ENCODE results near the gene PPP1R12C.

- TF ChIP-seq, protein P1, sequence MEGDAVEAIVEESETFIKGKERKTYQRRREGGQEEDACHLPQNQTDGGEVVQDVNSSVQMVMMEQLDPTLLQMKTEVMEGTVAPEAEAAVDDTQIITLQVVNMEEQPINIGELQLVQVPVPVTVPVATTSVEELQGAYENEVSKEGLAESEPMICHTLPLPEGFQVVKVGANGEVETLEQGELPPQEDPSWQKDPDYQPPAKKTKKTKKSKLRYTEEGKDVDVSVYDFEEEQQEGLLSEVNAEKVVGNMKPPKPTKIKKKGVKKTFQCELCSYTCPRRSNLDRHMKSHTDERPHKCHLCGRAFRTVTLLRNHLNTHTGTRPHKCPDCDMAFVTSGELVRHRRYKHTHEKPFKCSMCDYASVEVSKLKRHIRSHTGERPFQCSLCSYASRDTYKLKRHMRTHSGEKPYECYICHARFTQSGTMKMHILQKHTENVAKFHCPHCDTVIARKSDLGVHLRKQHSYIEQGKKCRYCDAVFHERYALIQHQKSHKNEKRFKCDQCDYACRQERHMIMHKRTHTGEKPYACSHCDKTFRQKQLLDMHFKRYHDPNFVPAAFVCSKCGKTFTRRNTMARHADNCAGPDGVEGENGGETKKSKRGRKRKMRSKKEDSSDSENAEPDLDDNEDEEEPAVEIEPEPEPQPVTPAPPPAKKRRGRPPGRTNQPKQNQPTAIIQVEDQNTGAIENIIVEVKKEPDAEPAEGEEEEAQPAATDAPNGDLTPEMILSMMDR (IDR thresholded peaks at IDR 0.05): no peak
- no peak for TF ChIP-seq POLR2AphosphoS5 (IDR thresholded peaks at IDR 0.05; ENCODE audit: low read depth, low read length)
- TF ChIP-seq SIN3A (IDR thresholded peaks at IDR 0.05; ENCODE audit: borderline replicate concordance, insufficient read depth, low read depth, low read length): no peak
Measured at GRCh38 chr19:55048446-55048845, 69.0 kb downstream of the PPP1R12C start.
